Mononuclear cell (primary cell): ENCODE data around the gene PHETA1. TPM values are rescaled to one million over a fixed set of nuclear protein-coding genes. Genes with fewer than 3 reads are reported as not detected.

Experiments used
- H3K27me3 ChIP-seq: 2 replicates; pipeline ENCODE4 v1.6.0; 2011; ENCODE audit warnings: low read length, control low read depth; ENCODE audit not compliant: insufficient read depth
- H3K4me1 ChIP-seq: 2 replicates; pipeline ENCODE4 v1.5.1; 2011; ENCODE audit warnings: mild to moderate bottlenecking, low read length, control low read depth; ENCODE audit not compliant: insufficient read depth
- H3K4me3 ChIP-seq: 2 replicates; pipeline ENCODE4 v1.5.1; 2011; ENCODE audit warnings: mild to moderate bottlenecking, low read length, moderate library complexity
- H3K9me3 ChIP-seq: 2 replicates; pipeline ENCODE4 v1.5.1; 2011; ENCODE audit warnings: low read depth, mild to moderate bottlenecking, control low read depth, low read length
- total RNA-seq: library from RNA; depleted of rRNA; stranded (reverse); fragments of >200 nt; gene quantifications from one replicate; pipeline ENCODE4 v1.2.3, GENCODE V29; 2012

Gene PHETA1
- total RNA-seq, 1 donor = 2.7 TPM

DNA sequence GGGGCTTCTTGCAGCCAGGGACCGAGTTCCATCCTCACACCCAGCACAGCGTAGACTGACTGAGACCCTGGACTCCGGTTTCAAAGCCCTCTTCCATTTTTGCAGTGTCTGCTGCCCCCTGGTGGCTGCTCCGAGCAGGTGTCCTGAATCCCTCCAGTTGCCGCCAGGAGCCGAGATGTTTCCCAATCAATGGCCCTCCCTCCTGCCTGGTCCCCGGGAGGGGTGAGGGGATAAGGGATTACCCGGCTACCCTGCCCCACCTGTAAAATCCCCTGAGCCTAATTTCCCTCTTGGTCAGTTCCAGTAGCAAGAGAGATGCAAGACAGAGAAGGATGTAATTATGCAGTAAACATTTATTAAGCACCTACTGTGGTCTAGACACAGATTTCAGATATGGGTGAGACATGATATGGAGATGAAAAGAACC lies 55.0 kb downstream of the PHETA1 start:
- peaks cover 39% of the 10 kb centered on the region for H3K4me1 ChIP-seq
- H3K9me3 ChIP-seq = no peaks in the 10 kb centered on the region
- no peaks in the 10 kb centered on the region for H3K27me3 ChIP-seq
- H3K4me3 ChIP-seq = no peak overlapping the region

- Histone ChIP-seq H3K9me3 (no peaks in the 10 kb centered on the region), H3K4me1 (peaks cover 39% of the 10 kb centered on the region), H3K4me3 (no peak overlapping the region), H3K27me3 (no peaks in the 10 kb centered on the region)
These were observed 56.2 kb downstream of the PHETA1 start for GRCh38 chr12:111312708-111313107.

DNA sequence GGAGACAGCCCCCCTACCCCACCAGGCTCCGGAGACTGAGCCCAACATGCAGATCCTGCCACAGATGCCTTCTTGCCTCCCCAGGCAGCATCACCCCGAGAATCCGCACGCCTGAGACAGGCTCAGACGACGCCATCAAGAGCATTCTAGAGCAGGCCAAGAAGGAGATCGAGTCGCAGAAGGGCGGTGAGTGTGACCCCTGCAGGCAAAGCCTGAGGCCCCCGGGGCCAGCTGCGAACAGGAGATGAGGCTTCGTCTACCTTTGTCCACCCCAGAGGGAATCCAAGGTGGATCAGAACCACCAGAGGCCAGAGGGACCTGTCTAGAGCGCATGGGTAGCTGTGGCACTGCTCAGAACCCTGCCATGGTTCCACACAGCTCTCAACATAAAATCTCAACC lies 56.9 kb downstream of the PHETA1 start:
- no peaks in the 10 kb centered on the region for H3K27me3 ChIP-seq
- H3K4me1 ChIP-seq = peaks cover 37% of the 10 kb centered on the region
- no peaks in the 10 kb centered on the region for H3K9me3 ChIP-seq
- H3K4me3 ChIP-seq = no peak overlapping the region

- Histone ChIP-seq H3K4me1 (peaks cover 29% of the 10 kb centered on the region), H3K27me3 (no peaks in the 10 kb centered on the region), H3K4me3 (no peak overlapping the region), H3K9me3 (peaks cover under 1% of the 10 kb centered on the region)
These were observed 57.9 kb downstream of the PHETA1 start for GRCh38 chr12:111311011-111311410.

Other genes starting within 250 kb of the PHETA1 start
- 137 TPM for gene SH2B3, start 36.8 kb upstream of the PHETA1 start, total RNA-seq
- gene ATXN2, start 230.2 kb upstream of the PHETA1 start, total RNA-seq = 10.0 TPM